GM19452 (cell line): Measurements from ENCODE around the gene MAGI1.

Experiments used
- ATAC-seq: cut with Tn5 transposase; IDR thresholded peaks from one replicate; pipeline ENCODE4 v1.9.1; 2021; ENCODE audit not compliant: unreplicated experiment

Gene MAGI1

GRCh38 chr3:65344846-65345245 lies 693.9 kb downstream of the MAGI1 start:
- ATAC-seq, result no peak

- ATAC-seq, result no peak
These were observed 694.3 kb downstream of the MAGI1 start for GRCh38 chr3:65344444-65344843.

- no peak for ATAC-seq
These were observed 695.0 kb downstream of the MAGI1 start for GRCh38 chr3:65343736-65344135.

GRCh38 chr3:65343026-65343425 lies 695.7 kb downstream of the MAGI1 start:
- no peak for ATAC-seq

GRCh38 chr3:65342084-65342683 lies 696.5 kb downstream of the MAGI1 start:
- no peak for ATAC-seq

GRCh38 chr3:65339192-65339740 lies 699.5 kb downstream of the MAGI1 start:
- ATAC-seq, result no peak

- no peak for ATAC-seq
These were observed 700.1 kb downstream of the MAGI1 start for GRCh38 chr3:65338571-65338970.

- no peak for ATAC-seq
These were observed 703.1 kb downstream of the MAGI1 start for GRCh38 chr3:65335587-65335986.

- no peak for ATAC-seq
These were observed 704.6 kb downstream of the MAGI1 start for GRCh38 chr3:65334045-65334665.

GRCh38 chr3:65331730-65332129 lies 707.0 kb downstream of the MAGI1 start:
- no peak for ATAC-seq

- no peak for ATAC-seq
These were observed 708.6 kb downstream of the MAGI1 start for GRCh38 chr3:65330072-65330471.

- ATAC-seq, result no peak
These were observed 710.6 kb downstream of the MAGI1 start for GRCh38 chr3:65328148-65328547.

- ATAC-seq, result no peak
These were observed 712.1 kb downstream of the MAGI1 start for GRCh38 chr3:65326574-65326973.

- no peak for ATAC-seq
These were observed 715.8 kb downstream of the MAGI1 start for GRCh38 chr3:65322910-65323309.

- no peak for ATAC-seq
These were observed 720.5 kb downstream of the MAGI1 start for GRCh38 chr3:65318231-65318630.

- no peak for ATAC-seq
These were observed 723.8 kb downstream of the MAGI1 start for GRCh38 chr3:65314916-65315315.

GRCh38 chr3:65314269-65314668 lies 724.4 kb downstream of the MAGI1 start:
- no peak for ATAC-seq

- no peak for ATAC-seq
These were observed 725.1 kb downstream of the MAGI1 start for GRCh38 chr3:65313666-65314065.

- ATAC-seq, result no peak
These were observed 732.9 kb downstream of the MAGI1 start for GRCh38 chr3:65305836-65306235.
